T-cell (primary cell): ENCODE results near the gene CIZ1. TPM values are rescaled to one million over a fixed set of nuclear protein-coding genes. Genes with fewer than 3 reads are reported as not detected.

Source experiments
- ATAC-seq, 4 experiments: fragments of 200-7000 bp in 3 of 4; fragments of 150-1000 bp in 1 of 4; cut with Tn5 transposase; replicated peaks in 1 of 4; 1 replicate in 3 of 4; 2 replicates in 1 of 4; pipeline ENCODE4 v1.10.0; 2021; ENCODE audit warnings: moderate library complexity in 3 of 4, mild to moderate bottlenecking in 2 of 4, moderate number of reproducible peaks in 1 of 4
- CTCF ChIA-PET, 2 donors: fragments of 300-600 bp; sonication (Branson Sonifier 250); formaldehyde crosslinking; loops; one replicate each; lab custom pipeline; 2022; ENCODE audit warnings: antibody characterized with exemption in 2 of 2; lab: Charles Lee
- POLR2A ChIA-PET, 2 donors: fragments of 300-600 bp; sonication (Branson Sonifier 250); formaldehyde crosslinking; loops; one replicate each; lab custom pipeline; 2022; ENCODE audit warnings: antibody characterized with exemption in 2 of 2; lab: Charles Lee
- DNase-seq, 35 experiments: peaks; one replicate each; pipeline versions ENCODE4 v3.0.0 to v3.0.0-alpha.2; 2013 to 2023
- H3K27ac ChIP-seq: one replicate; pipeline ENCODE4 v1.5.1; 2013; ENCODE audit warnings: low read length
- H3K27me3 ChIP-seq, 2 experiments: replicated peaks in 1 of 2; 1 replicate in 1 of 2; 2 replicates in 1 of 2; pipeline versions ENCODE4 v1.6.1 to v1.7.0; 2013; ENCODE audit warnings: low read length in 1 of 2, mixed read lengths in 1 of 2; ENCODE audit not compliant: control insufficient read depth in 2 of 2, insufficient read depth in 2 of 2; ENCODE audit errors: extremely low read depth in 1 of 2
- H3K36me3 ChIP-seq, 2 donors: 1 replicate in 1 of 2; 2 replicates in 1 of 2; pipeline versions ENCODE4 v1.6.1 to v1.7.0; 2013; ENCODE audit warnings: low read length in 1 of 2; ENCODE audit not compliant: control insufficient read depth in 2 of 2, insufficient read depth in 1 of 2; ENCODE audit errors: extremely low read depth in 1 of 2
- H3K4me1 ChIP-seq, 2 experiments: 1 replicate in 1 of 2; 2 replicates in 1 of 2; pipeline versions ENCODE4 v1.6.1 to v1.7.0; 2013; ENCODE audit warnings: low read length in 2 of 2, mixed read lengths in 1 of 2; ENCODE audit not compliant: insufficient read depth in 2 of 2, control insufficient read depth in 1 of 2; ENCODE audit errors: extremely low read depth in 1 of 2
- H3K4me3 ChIP-seq, 2 donors: 1 replicate in 1 of 2; 2 replicates in 1 of 2; pipeline versions ENCODE4 v1.5.1 to v1.7.0; 2013; ENCODE audit warnings: mild to moderate bottlenecking in 2 of 2, low read length in 1 of 2, moderate library complexity in 1 of 2; ENCODE audit not compliant: control insufficient read depth in 1 of 2; ENCODE audit errors: extremely low read depth in 1 of 2
- H3K9me3 ChIP-seq: 2 replicates; pipeline ENCODE4 v1.7.0; 2013
- H3K27ac Mint-ChIP-seq, 2 donors: one replicate each; pipeline ENCODE4 v1.8.0; 2020 to 2021; ENCODE audit warnings: mild to moderate bottlenecking in 2 of 2, mixed read lengths in 2 of 2
- H3K27me3 Mint-ChIP-seq, 2 donors: one replicate each; pipeline ENCODE4 v1.8.0; 2021 to 2022; ENCODE audit warnings: mixed read lengths in 2 of 2
- H3K36me3 Mint-ChIP-seq: one replicate; pipeline ENCODE4 v1.8.0; 2021; ENCODE audit warnings: mixed read lengths
- H3K4me1 Mint-ChIP-seq, 3 donors: one replicate each; pipeline ENCODE4 v1.8.0; 2020 to 2022; ENCODE audit warnings: mixed read lengths in 3 of 3, mild to moderate bottlenecking in 1 of 3
- H3K4me3 Mint-ChIP-seq, 3 donors: one replicate each; pipeline ENCODE4 v1.8.0; 2020 to 2022; ENCODE audit warnings: mild to moderate bottlenecking in 3 of 3, mixed read lengths in 3 of 3, moderate library complexity in 3 of 3
- H3K9me3 Mint-ChIP-seq, 3 donors: one replicate each; pipeline ENCODE4 v1.8.0; 2020 to 2022; ENCODE audit warnings: mixed read lengths in 3 of 3
- WGBS: methylation state at CpG from one replicate; pipeline ENCODE4 v1.1.5; 2013; ENCODE audit warnings: missing lambda C conversion rate; ENCODE audit not compliant: insufficient coverage; 5-methylcytosine and 5-hydroxymethylcytosine counted together
- total RNA-seq, 35 experiments: library from RNA in 6 of 35; stranded (reverse) in 6 of 35; fragments of 120-200 nt in 1 of 35; gene quantifications; one replicate each; pipeline versions ENCODE4 v1.2.1 to v1.2.4 and lab custom pipeline; 2013 to 2026

CIZ1 gene
- total RNA-seq, 5 donors from 2014 or later (not counting 1 experiment from before 2014, with no cell fraction given), result 143 to 163 (median 150) TPM

- Histone ChIP-seq H3K27ac (peak within 1 kb of the TSS; percentile 36), H3K36me3 (no peaks in the 10 kb centered on the region), H3K27me3 (peaks cover 0 to 31% of the 10 kb centered on the region in 2 experiments), H3K4me1 (peaks cover 7 to 18% of the 10 kb centered on the region in 2 experiments), H3K4me3 (peak within 1 kb of the TSS; percentile 50 to 75), H3K9me3 (no peaks in the 10 kb centered on the region)
- ATAC-seq, result peak; percentile 93 to 98 (median 95)
- peak; percentile 33 to 89 (median 62) for DNase-seq
- no peaks in the 10 kb centered on the region for H3K9me3 Mint-ChIP-seq
- ChIA-PET POLR2A (no interaction called here), CTCF (no interaction called here)
- peak within 1 kb of the TSS; percentile 16 to 70 for H3K27ac Mint-ChIP-seq
- H3K4me3 Mint-ChIP-seq, result peak within 1 kb of the TSS; percentile 68 to 80 (median 72)
- 2% methylated on average over 70 of the region's 72 CpGs for WGBS
- H3K36me3 Mint-ChIP-seq, result no peaks in the 10 kb centered on the region
- H3K4me1 Mint-ChIP-seq, result peaks cover 6 to 7% (median 7%) of the 10 kb centered on the region in 3 donors
- peaks cover 4 to 10% of the 10 kb centered on the region in 2 donors for H3K27me3 Mint-ChIP-seq
Measured at GRCh38 chr9:128203024-128203706, 11.8 kb upstream of the CIZ1 start, which contains the start of gene DNM1. Gene DNM1 (plus strand): TSS chr9:128203379. CDS start chr9:128203471, 92 bp downstream.

- ChIA-PET CTCF (no interaction called here), POLR2A (no interaction called here)
- H3K4me3 ChIP-seq, result peak overlapping the region in 1 of 2 donors; percentile 15
- H3K27ac ChIP-seq, result peak overlapping the region; percentile 36
- H3K4me1 Mint-ChIP-seq, result peaks cover 6 to 7% (median 7%) of the 10 kb centered on the region in 3 donors
- ATAC-seq (no peak), DNase-seq (no peak)
- peaks cover 4 to 10% of the 10 kb centered on the region in 2 donors for H3K27me3 Mint-ChIP-seq
- H3K27ac Mint-ChIP-seq, result peak overlapping the region; percentile 16 to 70
- peaks cover 7 to 18% of the 10 kb centered on the region in 2 experiments for H3K4me1 ChIP-seq
- H3K9me3 Mint-ChIP-seq, result no peaks in the 10 kb centered on the region
- H3K36me3 Mint-ChIP-seq, result no peaks in the 10 kb centered on the region
- H3K4me3 Mint-ChIP-seq, result peak overlapping the region; percentile 68 to 80 (median 72)
- WGBS, result 40% methylated on average over 1 of the region's 2 CpGs
- no peaks in the 10 kb centered on the region for H3K36me3 ChIP-seq
- peaks cover 0 to 28% of the 10 kb centered on the region in 2 experiments for H3K27me3 ChIP-seq
- no peaks in the 10 kb centered on the region for H3K9me3 ChIP-seq
Measured at GRCh38 chr9:128202648-128203023, 11.3 kb upstream of the CIZ1 start.

- Mint-ChIP-seq H3K36me3 (no peaks in the 10 kb centered on the region), H3K27me3 (peaks cover 4 to 10% of the 10 kb centered on the region in 2 donors), H3K4me3 (no peak overlapping the region), H3K4me1 (peaks cover 6 to 7% (median 7%) of the 10 kb centered on the region in 3 donors), H3K27ac (no peak overlapping the region), H3K9me3 (no peaks in the 10 kb centered on the region)
- H3K9me3 ChIP-seq, result no peaks in the 10 kb centered on the region
- H3K4me3 ChIP-seq, result no peak overlapping the region
- peaks cover 7 to 18% of the 10 kb centered on the region in 2 experiments for H3K4me1 ChIP-seq
- no peak for ATAC-seq
- peaks cover 0 to 29% of the 10 kb centered on the region in 2 experiments for H3K27me3 ChIP-seq
- DNase-seq, result no peak
- ChIA-PET CTCF (no interaction called here), POLR2A (no interaction called here)
- H3K27ac ChIP-seq, result no peak overlapping the region
- no peaks in the 10 kb centered on the region for H3K36me3 ChIP-seq
- WGBS, result 85% methylated on average over 5 of the region's 13 CpGs
Measured at GRCh38 chr9:128201441-128202369, 10.3 kb upstream of the CIZ1 start.

- Mint-ChIP-seq H3K27ac (no peak overlapping the region), H3K36me3 (peaks cover 12% of the 10 kb centered on the region), H3K9me3 (no peaks in the 10 kb centered on the region), H3K4me1 (peaks cover 12 to 26% (median 22%) of the 10 kb centered on the region in 3 donors), H3K27me3 (no peaks in the 10 kb centered on the region), H3K4me3 (peak overlapping the region in 2 of 3 donors; percentile 21 to 39)
- peaks cover 6 to 23% of the 10 kb centered on the region in 2 experiments for H3K4me1 ChIP-seq
- no peak overlapping the region for H3K4me3 ChIP-seq
- no peak for DNase-seq
- H3K36me3 ChIP-seq, result peaks cover 0 to 13% of the 10 kb centered on the region in 2 donors
- no peaks in the 10 kb centered on the region for H3K9me3 ChIP-seq
- no peak for ATAC-seq
- CTCF ChIA-PET, result no interaction called here
- H3K27ac ChIP-seq, result no peak overlapping the region
- POLR2A ChIA-PET, result no interaction called here
- peaks cover 0 to 17% of the 10 kb centered on the region in 2 experiments for H3K27me3 ChIP-seq
- 78% methylated on average over 12 of the region's 14 CpGs for WGBS
Measured at GRCh38 chr9:128193469-128194096, 2.2 kb upstream of the CIZ1 start.

GRCh38 chr9:128192601-128193371, 1.4 kb upstream of the CIZ1 start:
- 57% methylated on average over 46 of the region's 56 CpGs for WGBS

More at GRCh38 chr9:128192601-128193371, 1.4 kb upstream of the CIZ1 start:
- H3K27ac Mint-ChIP-seq, result no peak overlapping the region
- peak overlapping the region in 1 of 2 donors; percentile 1 for H3K4me3 ChIP-seq
- H3K9me3 Mint-ChIP-seq, result no peaks in the 10 kb centered on the region
- peaks cover 0 to 17% of the 10 kb centered on the region in 2 donors for H3K36me3 ChIP-seq
- H3K27me3 ChIP-seq, result peaks cover 0 to 17% of the 10 kb centered on the region in 2 experiments
- no peak overlapping the region for H3K27ac ChIP-seq
- no peaks in the 10 kb centered on the region for H3K27me3 Mint-ChIP-seq
- H3K4me1 Mint-ChIP-seq, result peaks cover 17 to 31% (median 26%) of the 10 kb centered on the region in 3 donors
- H3K4me3 Mint-ChIP-seq, result peak overlapping the region in 2 of 3 donors; percentile 28 to 42
- DNase-seq (peak in 19 of 35 experiments; percentile 16 to 60 (median 46)), ATAC-seq (peak in 2 of 4 experiments; percentile 73 to 74)
- peaks cover 6 to 23% of the 10 kb centered on the region in 2 experiments for H3K4me1 ChIP-seq
- CTCF ChIA-PET, result interaction anchor here (0.6 to 0.7 kb wide), 2 partner anchors 12 to 618 kb away, joined by 3 to 5 read pairs; no protein-coding TSS in a partner anchor
- H3K9me3 ChIP-seq, result no peaks in the 10 kb centered on the region
- H3K36me3 Mint-ChIP-seq, result peaks cover 12% of the 10 kb centered on the region
- POLR2A ChIA-PET, result no interaction called here
